ENCODE results near the gene CUL2. TPM values are rescaled to one million over a fixed set of nuclear protein-coding genes. Genes with fewer than 3 reads are reported as not detected.
"Not testable (repeated sequence)": the region's sequence is repeated elsewhere in the genome, so short reads cannot be mapped to it uniquely, and the experiment has no call there.

Gene CUL2
- polyA plus RNA-seq, 4 donors = 35.7 to 49.3 (median 47.3) TPM

GRCh38 chr10:34985823-34986222 lies 104.3 kb downstream of the CUL2 start:
- no peak for DNase-seq (ENCODE audit: low read depth in 4 of 4, low spot score in 3 of 4)

GRCh38 chr10:34985146-34985545 lies 105.0 kb downstream of the CUL2 start:
- no peak for DNase-seq (ENCODE audit: low read depth in 4 of 4, low spot score in 3 of 4)

- DNase-seq (ENCODE audit: low read depth in 4 of 4, low spot score in 3 of 4) = no peak
Measured at GRCh38 chr10:34981844-34982243, 108.3 kb downstream of the CUL2 start.

- DNase-seq (ENCODE audit: low read depth in 4 of 4, low spot score in 3 of 4) = no peak
Measured at GRCh38 chr10:34979938-34980337, 110.2 kb downstream of the CUL2 start.

DNA sequence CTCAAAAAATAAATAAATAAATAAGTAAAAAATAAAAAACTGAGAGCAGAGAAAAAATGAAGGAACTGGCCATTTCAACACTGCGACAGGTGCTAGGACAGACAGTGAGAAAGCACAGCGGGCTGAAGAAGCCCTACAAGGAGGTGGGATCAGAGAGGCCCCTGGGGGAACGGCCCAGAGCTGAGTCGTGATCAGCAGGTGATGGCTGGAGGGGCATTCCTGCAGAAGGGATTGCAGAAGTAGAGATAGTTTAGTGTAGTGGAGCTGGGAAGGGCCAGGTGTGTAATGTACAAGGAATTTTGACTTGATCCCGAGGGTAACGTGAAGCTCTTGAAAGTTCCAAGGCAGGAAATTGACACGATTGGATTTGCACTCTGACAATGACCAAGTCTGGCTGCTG lies 112.1 kb downstream of the CUL2 start:
- DNase-seq (ENCODE audit: low read depth in 4 of 4, low spot score in 3 of 4) = no peak

DNA sequence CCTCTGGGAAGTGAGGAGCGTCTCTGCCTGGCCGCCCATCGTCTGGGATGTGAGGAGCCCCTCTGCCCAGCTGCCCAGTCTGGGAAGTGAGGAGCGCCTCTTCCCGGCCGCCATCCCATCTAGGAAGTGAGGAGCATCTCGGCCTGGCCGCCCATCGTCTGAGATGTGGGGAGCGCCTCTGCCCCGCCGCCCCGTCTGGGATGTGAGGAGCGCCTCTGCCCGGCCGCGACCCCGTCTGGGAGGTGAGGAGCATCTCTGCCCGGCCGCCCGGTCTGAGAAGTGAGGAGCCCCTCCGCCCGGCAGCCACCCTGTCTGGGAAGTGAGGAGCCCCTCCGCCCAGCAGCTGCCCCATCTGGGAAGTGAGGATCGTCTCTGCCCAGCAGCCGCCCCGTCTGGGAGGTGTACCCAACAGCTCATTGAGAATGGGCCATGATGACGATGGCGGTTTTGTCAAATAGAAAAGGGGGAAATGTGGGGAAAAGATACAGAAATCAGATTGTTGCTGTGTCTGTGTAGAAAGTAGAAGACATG lies 113.7 kb downstream of the CUL2 start:
- DNase-seq (ENCODE audit: low read depth in 4 of 4, low spot score in 3 of 4) = not testable (repeated sequence)

DNA sequence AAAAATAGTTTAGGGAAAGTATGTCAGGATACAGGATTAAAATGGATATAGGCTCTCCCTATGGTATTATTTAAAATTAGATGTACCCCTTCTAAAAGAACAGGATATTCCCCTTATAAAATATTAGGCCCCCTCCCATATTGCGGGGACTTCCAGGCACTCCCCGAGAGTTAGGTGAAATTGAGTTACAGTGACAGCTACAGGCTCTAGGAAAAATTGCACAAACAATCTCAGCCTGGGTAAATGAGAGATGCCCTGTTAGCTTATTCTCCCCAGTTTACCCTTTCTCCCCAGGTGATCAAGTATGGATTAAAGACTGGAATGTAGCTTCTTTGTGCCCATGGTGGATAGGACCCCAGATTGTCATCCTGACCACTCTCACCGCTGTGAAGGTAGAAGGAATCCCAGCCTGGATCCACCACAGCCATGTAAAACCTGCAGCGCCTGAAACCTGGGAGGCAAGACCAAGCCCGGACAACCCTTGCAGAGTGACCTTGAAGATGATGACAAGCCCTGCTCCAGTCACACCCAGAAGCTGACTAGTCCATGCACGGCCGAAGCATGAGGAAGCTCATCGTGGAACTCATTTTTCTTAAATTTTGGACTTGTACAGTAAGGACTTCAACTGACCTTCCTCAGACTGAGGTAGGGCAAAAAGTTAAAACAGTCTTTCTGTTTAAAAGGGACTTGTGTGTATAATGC lies 115.6 kb downstream of the CUL2 start:
- not testable (repeated sequence) for DNase-seq (ENCODE audit: low read depth in 4 of 4, low spot score in 3 of 4)

DNA sequence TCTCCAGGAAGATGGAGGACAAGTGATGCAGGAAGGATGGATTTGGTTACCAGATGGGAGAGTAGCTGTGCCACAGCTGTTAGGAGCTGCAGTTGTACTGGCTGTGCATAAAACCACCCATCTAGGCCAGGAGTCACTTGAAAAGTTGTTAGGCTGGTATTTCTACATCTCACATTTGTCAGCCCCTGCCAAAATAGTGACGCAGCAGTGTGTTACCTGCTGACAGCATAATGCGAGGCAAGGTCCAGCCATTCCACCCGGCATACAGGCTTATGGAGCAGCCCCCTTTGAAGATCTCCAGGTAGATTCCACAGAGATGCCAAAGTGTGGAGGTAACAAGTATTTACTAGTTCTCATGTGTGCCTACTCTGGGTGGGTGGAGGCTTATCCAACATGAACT lies 116.4 kb downstream of the CUL2 start:
- DNase-seq (ENCODE audit: low read depth in 4 of 4, low spot score in 3 of 4) = not testable (repeated sequence)

DNA sequence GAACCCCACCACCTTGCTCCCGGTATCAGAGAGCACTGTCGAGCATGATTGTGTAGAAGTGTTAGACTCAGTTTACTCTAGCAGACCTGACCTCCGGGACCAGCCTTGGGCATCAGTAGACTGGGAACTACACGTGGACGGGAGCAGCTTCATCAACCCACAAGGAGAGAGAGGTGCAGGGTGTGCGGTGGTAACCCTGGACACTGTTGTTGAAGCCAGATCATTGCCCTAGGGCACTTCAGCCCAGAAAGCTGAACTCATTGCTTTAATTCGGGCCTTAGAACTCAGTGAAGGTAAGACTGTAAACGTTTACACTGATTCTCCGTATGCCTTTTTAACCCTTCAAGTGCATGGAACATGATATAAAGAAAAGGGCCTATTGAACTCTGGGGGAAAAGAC lies 117.0 kb downstream of the CUL2 start:
- DNase-seq (ENCODE audit: low read depth in 4 of 4, low spot score in 3 of 4) = not testable (repeated sequence)

DNA sequence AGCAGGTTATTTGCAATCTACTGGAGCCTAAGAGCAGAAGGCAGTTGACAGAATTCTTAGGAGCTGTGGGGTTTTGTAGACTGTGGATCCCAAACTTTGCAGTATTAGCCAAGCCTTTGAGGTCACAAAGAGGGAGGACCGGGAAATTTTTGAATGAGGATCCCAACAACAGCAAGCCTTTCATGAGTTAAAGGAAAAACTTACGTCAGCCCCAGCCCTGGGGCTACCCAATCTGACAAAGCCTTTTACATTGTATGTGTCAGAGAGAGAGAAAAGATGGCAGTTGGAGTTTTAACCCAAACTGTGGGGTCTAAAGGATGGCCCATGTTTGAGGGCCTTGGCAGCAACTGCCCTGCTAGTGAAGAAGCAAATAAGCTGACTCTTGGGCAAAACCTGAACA lies 117.5 kb downstream of the CUL2 start:
- not testable (repeated sequence) for DNase-seq (ENCODE audit: low read depth in 4 of 4, low spot score in 3 of 4)

GRCh38 chr10:34971606-34972334 lies 118.4 kb downstream of the CUL2 start:
- not testable (repeated sequence) for DNase-seq (ENCODE audit: low read depth in 4 of 4, low spot score in 3 of 4)

GRCh38 chr10:34969171-34969570 lies 121.0 kb downstream of the CUL2 start:
- no peak for DNase-seq (ENCODE audit: low read depth in 4 of 4, low spot score in 3 of 4)

DNA sequence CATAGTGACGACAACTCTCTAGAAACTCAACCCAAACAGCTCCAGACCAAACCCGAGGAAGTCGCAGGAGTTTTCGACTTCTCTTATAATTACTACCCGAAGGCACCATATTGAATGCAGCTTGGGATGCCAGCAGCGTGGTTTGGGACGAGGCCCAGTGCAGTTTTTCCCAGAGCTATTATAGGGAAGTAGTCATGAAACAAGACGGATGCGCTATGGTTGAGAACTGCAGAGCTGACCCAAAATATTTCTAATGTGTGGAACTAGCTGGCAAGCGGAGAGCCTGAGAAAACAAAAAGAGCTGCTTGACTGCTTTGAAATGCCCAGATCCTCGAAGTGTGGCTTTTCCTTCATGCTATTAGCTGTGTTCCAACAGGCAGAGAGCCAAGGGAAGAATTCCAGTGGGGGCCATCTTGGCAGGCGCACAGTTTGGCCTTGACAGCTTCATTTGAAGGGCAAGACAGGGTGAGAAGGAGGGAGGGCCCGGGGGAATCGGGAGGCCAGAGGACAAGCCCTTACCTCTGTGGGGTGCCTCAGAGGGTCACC lies 122.7 kb downstream of the CUL2 start:
- DNase-seq (ENCODE audit: low read depth in 4 of 4, low spot score in 3 of 4) = no peak

GRCh38 chr10:34966451-34966850 lies 123.7 kb downstream of the CUL2 start:
- DNase-seq (ENCODE audit: low read depth in 4 of 4, low spot score in 3 of 4) = no peak

DNA sequence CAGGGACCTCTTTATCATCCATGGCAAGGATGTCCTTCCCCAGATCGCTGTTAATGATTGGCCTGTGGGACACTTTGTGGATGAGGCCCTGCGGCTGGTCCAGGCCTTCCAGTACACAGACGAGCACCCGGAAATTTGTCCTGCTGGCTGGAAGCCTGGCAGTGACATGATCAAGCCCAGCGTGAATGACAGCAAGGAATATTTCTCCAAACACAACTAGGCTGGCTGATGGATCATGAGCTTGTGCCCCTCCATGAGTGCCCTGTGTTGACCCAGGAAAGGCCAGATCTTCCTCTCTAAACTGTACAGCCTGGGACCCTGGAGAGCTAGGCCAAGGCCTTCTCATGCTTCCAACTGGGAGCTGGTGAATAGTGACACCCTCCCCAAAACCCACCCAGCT lies 124.1 kb downstream of the CUL2 start:
- DNase-seq (ENCODE audit: low read depth in 4 of 4, low spot score in 3 of 4) = no peak

DNA sequence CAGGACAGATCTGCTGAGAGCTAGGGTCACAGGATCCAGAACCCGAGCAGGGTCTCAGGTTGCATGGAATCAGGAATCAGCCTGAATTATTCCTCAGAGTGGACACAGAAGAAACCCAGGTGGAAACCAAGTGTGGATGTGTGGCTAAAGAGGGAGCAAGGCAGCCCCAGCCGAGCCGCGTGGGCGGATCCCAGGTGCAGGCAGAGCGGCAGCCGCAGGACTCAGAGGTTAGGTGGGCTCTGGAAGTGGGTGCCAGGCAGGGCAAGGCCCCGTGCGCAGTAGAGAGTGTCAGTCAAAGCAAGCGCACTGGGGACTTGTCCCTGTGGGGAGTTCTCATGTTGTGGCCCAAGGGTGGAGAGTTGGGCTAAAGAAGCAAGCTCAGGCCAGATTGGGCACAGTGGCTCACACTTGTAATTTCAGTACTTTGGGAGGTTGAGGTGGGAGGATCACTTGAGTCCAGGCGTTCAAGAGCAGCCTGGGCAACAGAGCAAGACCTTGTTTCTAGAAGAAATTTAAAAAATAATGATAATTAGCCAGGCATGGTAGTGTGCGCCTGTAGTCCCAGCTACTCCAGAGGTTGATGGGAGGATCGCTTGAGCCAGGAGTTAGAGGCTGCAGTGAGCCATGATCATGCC lies 125.9 kb downstream of the CUL2 start:
- DNase-seq (ENCODE audit: low read depth in 4 of 4, low spot score in 3 of 4) = no peak

DNA sequence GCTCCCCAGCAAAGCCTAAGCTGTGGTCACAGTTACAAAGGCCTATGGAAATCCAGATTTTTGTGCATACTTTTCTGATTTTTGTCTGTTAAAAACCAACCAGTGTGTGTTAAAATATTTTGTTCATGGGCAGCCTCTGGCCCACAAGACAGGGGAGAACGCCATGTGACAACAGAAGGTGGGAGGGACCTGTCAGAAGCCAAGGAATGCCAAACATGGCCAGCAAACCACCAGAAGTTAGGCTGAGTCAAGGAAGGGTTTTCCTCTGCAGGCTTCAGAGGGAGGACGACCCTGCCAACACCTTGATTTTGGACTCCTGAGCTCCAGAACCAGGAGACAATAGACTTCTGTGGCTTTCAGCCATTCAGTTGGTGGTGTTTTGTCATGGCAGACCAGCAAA lies 127.3 kb downstream of the CUL2 start:
- DNase-seq (ENCODE audit: low read depth in 4 of 4, low spot score in 3 of 4) = no peak

- DNase-seq (ENCODE audit: low read depth in 4 of 4, low spot score in 3 of 4) = no peak
Measured at GRCh38 chr10:34960983-34961382, 129.2 kb downstream of the CUL2 start.

DNA sequence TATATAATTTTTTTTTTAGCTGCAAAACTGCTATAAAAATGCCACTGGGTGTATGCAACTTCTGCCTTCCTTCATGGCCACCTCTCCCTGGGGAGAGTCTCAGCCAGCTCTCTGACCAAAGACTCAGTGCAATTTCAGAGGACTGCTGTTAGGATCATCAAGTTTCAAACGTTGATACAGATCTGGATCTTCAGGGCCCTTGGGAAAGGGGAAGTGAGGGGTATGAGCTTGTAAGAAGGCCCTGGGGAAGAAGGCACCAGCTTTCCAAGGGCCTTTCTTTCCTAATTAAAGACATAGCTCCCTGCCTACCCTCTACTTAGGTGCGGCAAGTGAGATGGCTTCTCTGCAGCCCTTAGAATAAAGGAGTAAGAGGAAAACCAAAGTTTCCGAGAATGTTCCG lies 130.4 kb downstream of the CUL2 start:
- no peak for DNase-seq (ENCODE audit: low read depth in 4 of 4, low spot score in 3 of 4)

- no peak for DNase-seq (ENCODE audit: low read depth in 4 of 4, low spot score in 3 of 4)
Measured at GRCh38 chr10:34959321-34959720, 130.8 kb downstream of the CUL2 start.
